Psoas muscle (tissue), 8 donors: ENCODE measurements around the gene GSTT2B. TPM values are rescaled to one million over a fixed set of nuclear protein-coding genes. Genes with fewer than 3 reads are reported as not detected.
"Not testable (repeated sequence)": the region's sequence is repeated elsewhere in the genome, so short reads cannot be mapped to it uniquely, and the experiment has no call there.

Experiments
- ATAC-seq, 4 donors: fragments of 200-7000 bp; cut with Tn5 transposase; one replicate each; pipeline ENCODE4 v1.9.1; 2020; ENCODE audit warnings: moderate library complexity in 3 of 4, mild to moderate bottlenecking in 2 of 4
- DNase-seq, 2 donors: peaks; one replicate each; pipeline ENCODE4 v3.0.0-alpha.2; 2020
- H3K27ac ChIP-seq: fragments of 200-600 bp; one replicate; pipeline ENCODE4 v1.8.0; 2022
- H3K27me3 ChIP-seq, 3 donors: fragments of 200-600 bp in 1 of 3; one replicate each; pipeline versions ENCODE4 v1.6.1 to v1.8.0; 2013 to 2022; ENCODE audit warnings: low read length in 2 of 3, mild to moderate bottlenecking in 2 of 3, moderate library complexity in 1 of 3; ENCODE audit not compliant: insufficient read depth in 3 of 3
- H3K36me3 ChIP-seq, 2 donors: fragments of 200-600 bp in 1 of 2; one replicate each; pipeline versions ENCODE4 v1.6.1 to v1.8.0; 2013 to 2022; ENCODE audit warnings: low read depth in 1 of 2, mild to moderate bottlenecking in 1 of 2, moderate library complexity in 1 of 2; ENCODE audit not compliant: insufficient read depth in 1 of 2
- H3K4me1 ChIP-seq: fragments of 200-600 bp; one replicate; pipeline ENCODE4 v1.8.0; 2022
- H3K4me3 ChIP-seq: fragments of 200-600 bp; one replicate; pipeline ENCODE4 v1.8.0; 2022; ENCODE audit warnings: mild to moderate bottlenecking
- H3K9me3 ChIP-seq: fragments of 200-600 bp; one replicate; pipeline ENCODE4 v1.8.0; 2022
- WGBS, 3 donors: extraction: QIAGEN DNeasy Blood & Tissue Kit; methylation state at CpG; one replicate each; pipeline versions ENCODE4 v1.1.6 to v1.1.7; 2013; 5-methylcytosine and 5-hydroxymethylcytosine counted together
- intact Hi-C, 2 donors: fragments of 100-400 bp; cut with DNase I; formaldehyde crosslinking; loops; one replicate each; pipeline versions ENCODE4 v1.11.0 to v1.14.2; 2022
- polyA plus RNA-seq, 3 donors: library from polyadenylated mRNA; stranded (reverse); fragments of 200-250 nt; gene quantifications; one replicate each; pipeline ENCODE4 v1.2.3, GENCODE V29; 2013
- total RNA-seq, 4 donors: library from RNA; stranded (reverse); fragmentation: NEBNext Ultra II Directional in 2 of 4; extraction: Animal tissue kit (Norgen Biotek cat#: 25700) in 2 of 4; gene quantifications; one replicate each; pipeline versions ENCODE4 v1.2.1 to v1.2.4, GENCODE V29; 2021 to 2023
- TF ChIP-seq, protein P1 (sequence below): fragments of 200-600 bp; IDR thresholded peaks from one replicate; pipeline ENCODE4 v1.8.0; 2022; ENCODE audit warnings: antibody characterized with exemption
- donor health status: healthy with polysubstance abuse.
- donor health status: DM: no; HTN: no; CAD: no; lungs with moderate emphysema.
- donor health status: Bipolar disorder and iron deficiency.
- donor health status: healthy.
- donor health status: DM: yes; HTN: yes; CAD: no.
- donor health status: DM: no; HTN: no; CAD: no.
- donor health status: DM: no; HTN: no; CAD: no.
- donor health status: DM: yes; HTN: yes; CAD: no.

The GSTT2B gene
- total and polyA plus RNA-seq, 7 donors: 4.0 to 27.5 (median 12.3) TPM

DNA sequence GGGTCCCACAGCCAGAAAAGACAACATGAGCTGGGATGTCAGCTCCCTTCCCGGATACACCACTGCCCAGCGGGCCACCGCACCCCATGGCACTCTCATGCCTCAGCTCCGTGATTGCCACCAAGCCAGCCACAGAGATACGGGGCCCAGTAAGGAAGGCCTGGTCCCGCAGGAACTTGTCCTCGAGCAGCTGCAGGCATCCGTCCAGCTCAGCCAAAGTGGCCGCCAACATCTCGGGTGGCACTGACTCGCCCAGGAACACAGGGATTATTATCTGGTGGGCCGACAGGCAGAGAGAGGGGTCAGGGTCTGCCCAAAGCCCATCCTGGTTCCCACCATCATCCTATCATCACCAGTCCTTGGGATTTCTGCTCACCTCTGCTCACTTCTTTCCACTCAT lies 16.3 kb upstream of the GSTT2B start:
- 31 to 46% methylated on average over 4 to 7 of the region's 12 CpGs; no CpG with 5 or more reads in 1 of the 3 donors for WGBS, 3 donors
- DNase-seq, H3K27me3 ChIP-seq, H3K4me1 ChIP-seq, ATAC-seq, H3K9me3 ChIP-seq, intact Hi-C loops, H3K36me3 ChIP-seq, H3K27ac ChIP-seq, H3K4me3 ChIP-seq: not testable (repeated sequence)

DNA sequence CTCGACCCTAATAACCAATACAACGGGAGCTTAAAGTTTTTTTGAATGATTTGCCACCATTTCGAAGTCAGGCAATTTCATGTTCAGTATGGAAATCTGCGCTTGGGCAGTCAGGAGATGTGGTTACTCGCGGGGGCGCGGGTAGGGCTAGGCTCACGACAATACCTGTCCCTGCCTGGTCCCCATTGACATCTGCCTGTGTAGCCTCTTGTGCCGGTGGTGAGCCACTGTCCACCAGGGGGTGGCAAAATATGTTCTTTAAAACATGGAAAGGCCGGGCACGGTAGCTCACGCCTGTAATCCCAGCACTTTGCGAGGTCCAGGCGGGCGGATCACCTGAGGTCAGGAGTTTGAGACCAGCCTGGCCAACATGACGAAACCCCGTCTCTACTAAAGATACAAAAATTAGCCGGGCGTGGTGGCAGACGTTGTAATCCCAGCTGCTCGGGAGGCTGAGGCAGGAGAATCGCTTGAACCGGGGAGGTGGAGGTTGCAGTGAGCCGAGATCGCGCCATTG lies 13.9 kb upstream of the GSTT2B start:
- Histone ChIP-seq H3K4me3 (peak overlapping the region; percentile 46), H3K36me3 (peaks cover 0 to 22% of the 10 kb centered on the region in 2 donors)
- H3K27me3 ChIP-seq, H3K27ac ChIP-seq, H3K4me1 ChIP-seq, H3K9me3 ChIP-seq, DNase-seq, intact Hi-C loops: not testable (repeated sequence)
- ATAC-seq: peak; percentile 46 to 60 (median 50)
- 13 to 18% (median 17%) methylated on average over 5 to 8 of the region's 27 CpGs for WGBS, 3 donors

DNA sequence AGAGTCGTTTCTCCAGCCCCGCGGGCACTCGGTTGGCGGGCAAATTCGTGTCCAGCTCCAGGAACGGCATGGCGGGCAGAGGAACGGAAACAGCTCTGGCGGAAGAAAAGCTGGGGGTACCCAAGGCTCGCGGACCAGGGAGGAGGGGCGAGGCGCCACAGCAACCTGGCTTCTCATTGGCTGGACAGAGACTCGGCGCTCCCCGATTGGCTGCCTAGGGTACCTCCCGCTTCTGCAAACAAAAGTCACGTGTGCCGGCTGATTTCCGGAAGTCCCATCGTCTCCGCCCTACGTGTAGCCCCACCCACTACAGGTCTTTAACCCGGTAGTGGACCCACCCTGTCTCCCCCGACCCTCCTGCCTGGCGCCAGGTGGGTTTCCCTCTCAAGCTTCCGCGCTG lies 13.3 kb upstream of the GSTT2B start, which contains the start of gene DDT:
DDT (minus strand) TSS at position 97 of the 400 bp plus-strand sequence; CDS start at position 70, 27 bp downstream.
- H3K4me1 ChIP-seq, H3K9me3 ChIP-seq, H3K27me3 ChIP-seq, intact Hi-C loops, DNase-seq, H3K27ac ChIP-seq: not testable (repeated sequence)
- ATAC-seq: peak; percentile 95 to 97 (median 96)
- Histone ChIP-seq H3K36me3 (peaks cover 0 to 27% of the 10 kb centered on the region in 2 donors), H3K4me3 (peak within 1 kb of the TSS; percentile 46)
- no CpG with 5 or more reads among the region's 29 CpGs for WGBS, 3 donors

DNA sequence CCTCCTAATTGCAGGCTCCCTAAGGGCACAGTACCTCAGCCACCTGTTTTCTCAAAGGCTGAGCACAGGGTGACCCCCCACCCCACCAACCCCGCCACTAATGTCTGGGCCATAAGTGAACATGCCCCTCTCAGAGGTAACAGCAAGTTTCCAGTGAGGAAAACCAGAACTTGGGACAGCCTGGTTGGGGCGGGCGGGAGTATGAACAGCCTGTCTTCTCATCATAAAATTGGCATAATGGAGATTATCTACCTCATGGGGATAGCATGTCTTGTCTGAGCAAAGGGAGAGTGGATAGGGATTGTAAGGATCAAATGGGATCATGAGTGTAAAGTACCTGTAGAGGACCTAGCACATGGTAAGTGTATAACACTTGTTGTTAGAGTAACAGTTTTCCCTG lies 10.9 kb upstream of the GSTT2B start:
- DNase-seq, H3K27ac ChIP-seq, H3K27me3 ChIP-seq, ATAC-seq, H3K9me3 ChIP-seq, H3K4me1 ChIP-seq, intact Hi-C loops, H3K4me3 ChIP-seq: not testable (repeated sequence)
- H3K36me3 ChIP-seq: peaks cover 0 to 31% of the 10 kb centered on the region in 2 donors
- 85 to 88% (median 87%) methylated on average over 3 of the region's 3 CpGs for WGBS, 3 donors

DNA sequence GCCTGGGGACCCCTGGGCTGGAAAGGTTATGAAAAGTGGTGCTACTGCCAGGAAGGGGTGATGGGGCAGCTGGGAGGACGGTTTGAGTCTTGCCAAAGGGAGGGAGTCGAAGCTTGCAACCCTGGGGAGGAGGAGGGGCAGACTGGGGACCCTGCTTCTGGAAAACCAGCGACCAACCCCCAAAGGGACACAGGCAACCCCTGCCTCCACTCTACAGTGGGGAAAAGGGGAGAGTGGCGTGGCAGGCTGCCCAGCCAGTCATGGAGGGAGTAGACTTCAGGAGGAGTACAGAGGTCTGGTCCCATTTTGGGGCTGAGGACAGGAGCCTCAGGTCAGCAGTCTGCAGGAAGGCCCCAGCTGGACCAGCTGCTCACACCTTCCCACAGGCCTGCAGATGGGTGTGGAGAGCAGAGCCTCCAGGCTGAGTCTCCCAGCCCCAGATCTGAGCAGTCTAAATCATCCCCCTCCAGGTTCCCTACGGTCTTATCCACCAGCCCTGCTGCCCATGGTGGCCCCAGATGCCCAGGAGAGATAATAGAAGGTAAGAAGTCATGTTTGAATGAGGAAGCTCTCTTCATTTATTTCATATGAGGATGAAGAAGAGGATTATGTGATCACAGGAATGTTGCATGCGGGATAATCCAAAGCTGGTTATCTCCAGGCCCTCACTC lies 10.0 kb upstream of the GSTT2B start:
- ATAC-seq (no peak), DNase-seq (no peak)
- no peak overlapping the region for H3K27ac ChIP-seq
- H3K4me3 ChIP-seq: no peak overlapping the region
- no peaks in the 10 kb centered on the region for H3K9me3 ChIP-seq
- 48 to 70% (median 67%) methylated on average over 6 of the region's 6 CpGs for WGBS, 3 donors
- TF ChIP-seq, protein P1, sequence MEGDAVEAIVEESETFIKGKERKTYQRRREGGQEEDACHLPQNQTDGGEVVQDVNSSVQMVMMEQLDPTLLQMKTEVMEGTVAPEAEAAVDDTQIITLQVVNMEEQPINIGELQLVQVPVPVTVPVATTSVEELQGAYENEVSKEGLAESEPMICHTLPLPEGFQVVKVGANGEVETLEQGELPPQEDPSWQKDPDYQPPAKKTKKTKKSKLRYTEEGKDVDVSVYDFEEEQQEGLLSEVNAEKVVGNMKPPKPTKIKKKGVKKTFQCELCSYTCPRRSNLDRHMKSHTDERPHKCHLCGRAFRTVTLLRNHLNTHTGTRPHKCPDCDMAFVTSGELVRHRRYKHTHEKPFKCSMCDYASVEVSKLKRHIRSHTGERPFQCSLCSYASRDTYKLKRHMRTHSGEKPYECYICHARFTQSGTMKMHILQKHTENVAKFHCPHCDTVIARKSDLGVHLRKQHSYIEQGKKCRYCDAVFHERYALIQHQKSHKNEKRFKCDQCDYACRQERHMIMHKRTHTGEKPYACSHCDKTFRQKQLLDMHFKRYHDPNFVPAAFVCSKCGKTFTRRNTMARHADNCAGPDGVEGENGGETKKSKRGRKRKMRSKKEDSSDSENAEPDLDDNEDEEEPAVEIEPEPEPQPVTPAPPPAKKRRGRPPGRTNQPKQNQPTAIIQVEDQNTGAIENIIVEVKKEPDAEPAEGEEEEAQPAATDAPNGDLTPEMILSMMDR: no peak
- intact Hi-C loops: no loop called here
- H3K36me3 ChIP-seq: peaks cover 0 to 31% of the 10 kb centered on the region in 2 donors
- H3K27me3 ChIP-seq: no peaks in the 10 kb centered on the region
- peaks cover 7% of the 10 kb centered on the region for H3K4me1 ChIP-seq

DNA sequence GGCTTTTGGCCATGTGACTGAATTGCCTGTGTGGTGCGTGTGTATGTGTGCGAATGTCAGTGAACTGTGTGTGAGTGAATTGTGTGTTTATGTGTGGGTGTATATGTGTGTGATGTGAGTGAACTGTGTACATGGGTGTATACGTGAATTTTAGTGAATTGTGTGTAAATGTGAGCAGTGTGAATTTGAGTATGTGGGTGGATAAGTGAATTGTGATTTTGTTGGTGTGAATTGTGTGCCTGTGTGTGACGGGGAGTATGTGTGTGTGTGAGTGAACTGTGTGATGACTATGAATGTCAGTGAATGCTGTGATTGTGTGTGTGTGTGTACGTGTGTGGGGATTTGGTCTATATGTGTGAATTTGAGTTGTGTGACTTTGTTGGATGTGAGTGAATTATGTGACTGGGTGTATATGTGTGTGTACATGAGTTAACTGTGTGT lies 9.2 kb upstream of the GSTT2B start:
- Histone ChIP-seq H3K4me1 (peaks cover 7% of the 10 kb centered on the region), H3K27me3 (no peaks in the 10 kb centered on the region), H3K4me3 (peak overlapping the region; percentile 1), H3K36me3 (peaks cover 0 to 31% of the 10 kb centered on the region in 2 donors), H3K27ac (no peak overlapping the region), H3K9me3 (no peaks in the 10 kb centered on the region)
- intact Hi-C loops: no loop called here
- TF ChIP-seq, protein P1: no peak
- DNase-seq (no peak), ATAC-seq (no peak)
- WGBS, 3 donors: 55 to 80% (median 78%) methylated on average over 5 of the region's 5 CpGs
